Rectal smooth muscle tissue (tissue), 1 donor: ENCODE data around the gene SSC4D.
A peak's percentile ranks its signal among the peaks of the same experiment; 100 is the strongest.
"Not testable (repeated sequence)": the region's sequence is repeated elsewhere in the genome, so short reads cannot be mapped to it uniquely, and the experiment has no call there.

Source experiments
- H3K27ac ChIP-seq: one replicate; pipeline ENCODE4 v1.7.0; 2013; ENCODE audit warnings: low read depth, low read length, inconsistent platforms
- H3K27me3 ChIP-seq: one replicate; pipeline ENCODE4 v1.7.0; 2013; ENCODE audit warnings: low read length; ENCODE audit not compliant: control insufficient read depth, insufficient read depth
- H3K36me3 ChIP-seq: one replicate; pipeline ENCODE4 v1.7.0; 2013; ENCODE audit warnings: low read length; ENCODE audit not compliant: control insufficient read depth, insufficient read depth
- H3K4me1 ChIP-seq: one replicate; pipeline ENCODE4 v1.7.0; 2013; ENCODE audit warnings: low read length; ENCODE audit not compliant: control insufficient read depth, insufficient read depth
- H3K4me3 ChIP-seq: one replicate; pipeline ENCODE4 v1.7.0; 2013; ENCODE audit warnings: low read length
- H3K9ac ChIP-seq: one replicate; pipeline ENCODE4 v1.7.0; 2013; ENCODE audit warnings: low read length

SSC4D gene

DNA sequence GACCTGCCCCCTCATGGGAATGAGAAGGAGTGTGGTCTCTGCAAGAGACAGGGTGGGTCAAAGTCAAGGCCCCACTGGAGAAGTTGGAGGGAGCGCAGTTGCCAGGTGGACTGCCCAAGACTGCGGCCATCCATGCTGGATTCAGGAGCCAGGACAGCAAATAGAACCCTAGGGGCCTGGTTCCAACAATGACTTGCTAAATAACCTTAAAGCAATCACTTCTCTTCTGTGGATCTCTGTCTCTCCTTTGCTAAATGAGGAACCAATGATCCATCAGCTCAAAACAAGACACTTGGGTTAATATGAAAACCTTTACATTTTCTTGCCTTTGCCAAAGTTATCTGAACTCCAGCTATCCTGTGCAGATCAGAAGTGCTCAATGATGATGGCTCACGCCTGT lies 38.1 kb downstream of the SSC4D start:
- no peak overlapping the region for H3K27ac ChIP-seq
- H3K36me3 ChIP-seq = no peaks in the 10 kb centered on the region
- no peak overlapping the region for H3K9ac ChIP-seq

DNA sequence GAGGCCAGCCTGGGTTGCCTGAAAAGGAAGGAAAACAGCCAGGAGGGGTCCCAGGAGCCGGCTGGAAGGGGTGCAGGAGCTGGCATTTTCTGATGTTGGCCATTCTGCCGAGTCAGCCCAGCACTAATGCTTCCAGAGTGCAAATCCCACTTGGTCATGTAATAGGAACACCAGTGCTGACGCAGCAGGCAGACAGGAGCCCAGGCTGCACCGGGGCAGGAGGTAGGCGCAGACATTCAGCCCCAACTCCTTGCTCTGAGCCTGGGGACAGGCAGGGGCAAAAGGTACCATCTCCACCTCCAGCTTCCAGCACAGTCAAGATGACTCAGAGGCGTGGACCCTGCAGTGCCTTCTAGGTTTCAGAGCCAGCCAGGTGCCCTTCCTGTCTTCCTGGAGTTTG lies 40.5 kb downstream of the SSC4D start:
- no peak overlapping the region for H3K4me3 ChIP-seq
- peaks cover 3% of the 10 kb centered on the region for H3K4me1 ChIP-seq
- H3K27ac ChIP-seq = no peak overlapping the region
- H3K9ac ChIP-seq = no peak overlapping the region
- H3K27me3 ChIP-seq = no peaks in the 10 kb centered on the region
- no peaks in the 10 kb centered on the region for H3K36me3 ChIP-seq

More for the DNA sequence above, 38.1 kb downstream of the SSC4D start:
- Histone ChIP-seq H3K27me3 (no peaks in the 10 kb centered on the region), H3K4me1 (peaks cover 3% of the 10 kb centered on the region), H3K4me3 (no peak overlapping the region)

DNA sequence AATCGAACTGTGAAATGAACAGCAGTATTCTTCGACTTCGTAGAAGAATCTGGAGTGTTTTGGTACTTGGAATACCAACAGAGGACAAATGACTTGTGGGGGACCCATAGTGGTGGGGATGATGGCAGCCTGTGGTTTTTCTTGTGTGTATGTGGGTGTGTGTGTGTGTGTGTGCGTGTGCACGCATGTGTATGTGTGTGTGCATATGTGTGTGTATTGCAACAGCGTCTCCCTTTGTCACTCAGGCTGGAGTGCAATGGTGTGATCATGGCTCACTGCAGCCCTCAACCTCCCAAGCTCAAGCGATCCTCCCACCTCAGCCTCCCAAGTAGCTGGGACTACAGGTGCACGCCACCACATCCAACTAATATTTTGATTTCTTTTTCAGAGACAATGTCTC lies 41.3 kb downstream of the SSC4D start:
- Histone ChIP-seq H3K4me3 (no peak overlapping the region), H3K27me3 (no peaks in the 10 kb centered on the region), H3K36me3 (no peaks in the 10 kb centered on the region), H3K4me1 (no peaks in the 10 kb centered on the region), H3K27ac (no peak overlapping the region), H3K9ac (no peak overlapping the region)

DNA sequence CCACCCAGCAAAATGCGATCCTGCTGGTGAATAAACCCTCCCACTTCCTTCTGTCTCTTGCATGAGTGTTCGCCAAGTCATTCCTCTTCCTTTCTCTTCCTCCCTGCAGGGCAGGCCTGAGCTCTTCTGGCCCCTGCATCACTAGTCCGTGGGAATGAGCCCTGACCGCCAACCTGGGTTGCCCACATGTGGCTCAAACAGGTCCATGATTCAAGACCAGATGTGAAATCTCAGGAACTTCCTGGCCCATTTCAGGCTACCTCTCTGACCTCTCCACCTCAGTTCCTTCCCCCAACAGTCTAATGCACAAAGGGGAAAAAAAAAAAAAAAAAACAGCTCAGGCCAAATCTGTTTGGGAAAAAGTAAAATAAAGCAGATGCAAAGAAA lies 45.3 kb downstream of the SSC4D start:
- Histone ChIP-seq H3K4me3 (peak overlapping the region; percentile 24), H3K27ac (peak overlapping the region; percentile 82), H3K9ac (no peak overlapping the region), H3K36me3 (no peaks in the 10 kb centered on the region), H3K27me3 (no peaks in the 10 kb centered on the region), H3K4me1 (peaks cover 5% of the 10 kb centered on the region)

DNA sequence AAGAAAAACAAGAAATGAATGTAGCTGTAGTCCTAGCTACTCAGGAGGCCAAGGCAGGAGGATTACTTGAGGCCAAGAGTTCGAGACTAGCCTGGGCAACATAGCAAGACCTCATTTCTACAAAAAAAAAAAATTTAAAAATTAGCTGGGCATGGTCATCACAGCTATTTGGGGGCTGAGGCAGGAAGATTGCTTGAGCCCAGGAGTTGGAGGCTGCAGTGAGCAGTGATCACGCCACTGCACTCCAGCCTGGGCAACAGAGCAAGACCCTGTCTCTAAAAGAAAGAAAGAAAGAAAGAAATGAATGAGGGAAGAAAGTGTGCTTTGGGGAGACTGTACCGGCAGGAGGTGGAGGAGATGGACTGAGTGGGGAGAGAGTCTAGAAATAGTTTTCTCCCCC lies 45.7 kb downstream of the SSC4D start:
- peak overlapping the region; percentile 82 for H3K27ac ChIP-seq
- not testable (repeated sequence) for H3K36me3 ChIP-seq, H3K4me1 ChIP-seq, H3K9ac ChIP-seq, H3K27me3 ChIP-seq, H3K4me3 ChIP-seq

DNA sequence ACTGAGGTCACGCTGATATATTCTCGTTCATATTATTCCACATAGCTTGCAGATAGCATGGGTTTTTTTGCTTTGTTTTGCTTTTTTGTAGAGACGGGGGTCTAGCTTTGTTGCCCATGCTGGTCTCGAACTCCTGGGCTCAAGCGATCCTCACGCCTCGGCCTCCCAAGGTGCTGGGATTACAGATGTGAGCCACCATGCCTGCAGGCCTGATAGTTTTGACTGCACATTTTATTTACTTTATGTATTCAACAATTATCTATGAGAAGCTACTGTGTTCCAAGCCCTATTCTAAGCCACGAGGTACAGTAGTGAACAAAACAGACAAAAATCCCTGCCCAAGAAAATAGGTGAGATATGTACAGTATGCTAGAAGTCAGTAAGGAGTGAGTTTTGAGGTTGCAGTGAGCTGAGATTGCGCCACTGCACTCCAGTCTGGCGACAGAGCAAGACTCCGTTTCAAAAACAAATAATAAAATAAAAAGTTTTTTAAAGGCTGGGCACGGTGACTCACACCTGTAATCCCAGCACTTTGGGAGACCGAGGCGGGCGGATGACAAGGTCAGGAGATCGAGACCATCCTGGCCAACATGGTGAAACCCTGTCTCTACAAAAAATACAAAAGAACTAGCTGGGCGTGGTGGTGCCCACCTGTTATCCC lies 49.4 kb downstream of the SSC4D start:
- H3K4me3 ChIP-seq = peak overlapping the region; percentile 92
- H3K4me1 ChIP-seq = peaks cover 8% of the 10 kb centered on the region
- H3K9ac ChIP-seq = no peak overlapping the region
- no peaks in the 10 kb centered on the region for H3K36me3 ChIP-seq
- H3K27ac ChIP-seq = peak overlapping the region; percentile 99
- no peaks in the 10 kb centered on the region for H3K27me3 ChIP-seq

DNA sequence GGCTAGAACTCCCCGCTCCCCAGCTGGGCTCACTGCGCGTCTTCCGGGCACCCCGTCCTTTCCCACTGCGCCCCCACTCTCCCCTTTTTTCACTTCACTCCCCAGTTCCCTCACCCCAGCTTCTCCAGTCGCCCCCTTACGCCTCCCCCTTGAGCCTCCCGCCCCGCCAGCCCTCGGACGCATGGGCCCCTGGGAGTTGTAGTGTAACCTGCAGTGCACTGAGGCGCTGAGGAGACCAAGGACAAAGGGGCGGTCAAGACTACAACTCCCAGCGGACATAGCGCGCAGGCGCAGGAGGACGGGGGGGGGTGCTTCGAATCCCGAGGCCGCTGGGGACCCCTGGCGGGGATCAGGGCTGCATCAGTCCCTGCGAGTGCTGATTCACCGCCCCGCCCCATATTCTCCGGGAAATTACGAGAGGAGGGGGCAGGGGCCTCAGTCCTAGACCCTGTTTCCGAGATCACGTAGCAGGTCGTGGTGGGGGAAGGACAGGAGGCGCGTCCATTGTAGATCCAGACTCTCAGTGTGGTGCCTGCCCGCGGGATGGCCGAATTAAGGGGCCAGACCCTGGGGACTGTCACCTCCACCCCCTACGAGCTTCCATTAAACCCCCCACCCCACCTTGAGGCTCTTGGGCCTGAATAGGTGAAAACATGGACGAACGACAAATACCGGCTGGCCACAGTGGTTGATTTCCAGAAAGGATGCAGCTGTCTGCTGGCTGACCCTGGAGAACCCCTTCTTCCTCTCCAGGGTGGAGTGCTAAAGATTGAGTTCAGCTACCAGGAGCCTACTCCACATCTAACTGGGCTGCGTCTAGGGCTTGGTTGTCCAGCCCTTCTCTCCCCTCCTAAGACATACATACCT lies 50.2 kb downstream of the SSC4D start:
- Histone ChIP-seq H3K27ac (peak overlapping the region; percentile 99), H3K36me3 (no peaks in the 10 kb centered on the region), H3K9ac (peak overlapping the region; percentile 88), H3K4me3 (peak overlapping the region; percentile 92), H3K27me3 (no peaks in the 10 kb centered on the region), H3K4me1 (peaks cover 11% of the 10 kb centered on the region)

DNA sequence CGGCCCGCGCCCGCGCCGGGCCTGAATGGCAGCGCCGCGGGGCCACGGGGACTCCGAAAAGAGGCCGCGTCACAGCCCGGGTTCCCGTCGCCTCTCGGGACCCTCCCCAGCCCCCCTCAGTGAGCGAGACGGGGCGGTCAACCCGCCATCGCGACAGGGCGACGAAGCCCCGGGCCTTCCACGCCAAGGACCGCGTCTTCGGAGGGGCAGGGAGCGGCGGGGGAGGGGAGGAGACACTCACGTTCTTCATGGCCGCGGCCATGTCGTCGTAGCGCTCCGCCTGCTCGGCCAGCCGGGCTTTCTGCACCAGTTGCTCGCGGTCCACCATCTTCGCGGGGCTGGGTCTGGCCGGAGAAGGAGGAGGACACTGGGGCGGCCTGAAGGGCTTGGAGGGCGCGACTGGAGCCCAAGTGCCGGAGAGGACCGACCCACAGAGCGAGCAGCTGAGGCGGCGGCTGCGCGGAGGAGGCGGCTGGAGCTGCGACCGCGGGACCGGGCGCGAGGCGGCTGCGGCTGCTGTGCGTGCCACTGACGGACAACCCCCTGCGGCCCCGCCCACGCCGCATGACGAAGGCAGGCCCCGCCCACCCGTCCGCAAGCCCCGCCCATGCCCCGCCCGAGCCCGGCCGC lies 50.9 kb downstream of the SSC4D start, which contains the start of gene YWHAG:
TSS of gene YWHAG (minus strand) at position 511 of the 630 bp plus-strand sequence. CDS start at position 328, 183 bp downstream.
- H3K27ac ChIP-seq = peak within 1 kb of the TSS; percentile 99
- H3K4me1 ChIP-seq = peaks cover 11% of the 10 kb centered on the region
- peak within 1 kb of the TSS; percentile 93 for H3K9ac ChIP-seq
- no peaks in the 10 kb centered on the region for H3K36me3 ChIP-seq
- H3K27me3 ChIP-seq = no peaks in the 10 kb centered on the region
- peak within 1 kb of the TSS; percentile 92 for H3K4me3 ChIP-seq

DNA sequence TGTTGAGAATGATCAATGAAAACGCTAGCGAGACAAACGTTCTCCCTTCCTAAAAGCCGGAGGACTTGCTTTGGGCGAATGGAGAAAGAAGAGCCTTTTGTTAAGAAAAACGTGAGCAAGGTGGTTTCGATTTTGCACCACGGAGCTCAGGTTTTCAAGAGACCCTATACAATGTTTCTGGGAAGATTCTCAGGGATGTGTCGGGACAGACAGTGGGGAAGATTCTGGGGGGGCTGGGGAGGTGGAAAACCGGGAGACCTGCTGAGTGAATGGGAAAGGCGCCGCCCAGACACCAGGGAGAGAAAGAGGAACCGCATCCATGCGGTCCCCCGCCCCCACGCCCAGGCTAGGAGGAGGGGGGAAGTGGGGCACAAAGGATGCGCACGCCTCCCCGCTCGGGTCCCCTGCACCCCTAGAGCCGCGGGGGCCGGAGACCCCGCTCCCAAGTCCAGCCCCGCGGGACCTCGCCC lies 51.5 kb downstream of the SSC4D start:
- Histone ChIP-seq H3K27ac (peak overlapping the region; percentile 99), H3K4me1 (peaks cover 11% of the 10 kb centered on the region), H3K9ac (peak overlapping the region; percentile 93), H3K4me3 (peak overlapping the region; percentile 92), H3K36me3 (no peaks in the 10 kb centered on the region), H3K27me3 (no peaks in the 10 kb centered on the region)

DNA sequence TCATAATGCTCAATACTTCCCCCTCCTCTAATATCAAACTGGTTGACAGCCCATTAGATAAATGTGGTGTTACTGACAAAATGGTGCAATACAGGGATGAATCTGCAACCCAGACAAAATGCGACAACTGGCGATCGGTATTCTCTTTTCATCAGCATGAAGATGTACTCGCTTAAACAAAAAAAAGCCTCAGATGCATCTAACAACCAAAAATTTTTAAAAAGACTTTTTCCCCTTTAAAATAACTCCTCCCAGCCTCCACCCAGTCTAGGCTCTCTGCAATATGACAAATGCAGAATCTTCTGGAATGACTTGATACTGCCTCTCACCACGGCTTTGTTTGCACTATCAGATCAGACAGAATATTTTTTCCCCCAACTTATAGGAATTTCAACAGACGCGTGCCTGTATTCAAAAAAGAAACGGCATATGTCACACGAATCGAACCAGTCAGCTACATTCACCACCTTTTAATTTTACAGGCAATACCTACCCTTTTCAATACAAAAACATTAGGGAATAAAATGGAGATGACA lies 52.0 kb downstream of the SSC4D start:
- no peaks in the 10 kb centered on the region for H3K27me3 ChIP-seq
- peak overlapping the region; percentile 92 for H3K4me3 ChIP-seq
- peaks cover 11% of the 10 kb centered on the region for H3K4me1 ChIP-seq
- peak overlapping the region; percentile 99 for H3K27ac ChIP-seq
- peak overlapping the region; percentile 13 for H3K9ac ChIP-seq
- H3K36me3 ChIP-seq = no peaks in the 10 kb centered on the region

DNA sequence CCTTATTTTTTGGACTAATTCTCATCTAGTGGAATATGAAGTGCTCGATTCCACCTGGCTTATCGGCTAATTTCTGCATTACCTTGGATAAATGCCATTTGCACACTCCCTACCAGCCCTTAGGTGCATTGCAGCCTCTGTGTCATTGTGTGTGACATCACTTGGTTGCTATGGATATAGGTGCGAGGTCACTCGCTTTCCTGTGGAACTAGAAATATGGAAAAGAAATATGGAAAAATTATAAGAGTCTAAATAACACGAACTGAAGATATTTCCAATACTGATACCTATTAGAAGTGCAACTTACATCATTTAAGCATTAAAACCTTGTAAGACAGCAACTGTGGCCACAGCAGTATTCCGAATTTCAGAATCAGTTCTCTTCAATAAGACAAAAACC lies 52.7 kb downstream of the SSC4D start:
- Histone ChIP-seq H3K4me1 (peaks cover 14% of the 10 kb centered on the region), H3K27me3 (no peaks in the 10 kb centered on the region), H3K4me3 (peak overlapping the region; percentile 92), H3K27ac (no peak overlapping the region), H3K9ac (no peak overlapping the region), H3K36me3 (peaks cover 2% of the 10 kb centered on the region)

DNA sequence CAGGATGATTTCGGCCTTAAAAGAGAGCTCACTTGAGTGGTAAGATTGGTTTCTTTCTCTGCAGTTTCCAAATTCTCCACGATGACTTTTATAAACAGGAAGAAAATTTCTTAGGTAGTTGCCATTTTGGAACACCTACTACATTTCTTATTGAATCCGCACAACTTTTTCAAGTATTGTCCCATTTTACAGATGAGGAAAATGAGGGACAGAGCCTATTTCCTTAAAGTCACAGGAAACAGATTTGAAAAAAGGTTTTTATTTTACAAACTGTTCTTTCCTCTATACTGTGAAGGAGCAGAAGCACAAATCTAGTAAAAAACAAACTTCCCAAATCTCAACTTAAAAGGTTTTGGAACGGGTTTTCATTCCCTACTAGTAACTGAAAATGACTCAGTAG lies 53.4 kb downstream of the SSC4D start:
- Histone ChIP-seq H3K27ac (no peak overlapping the region), H3K4me3 (no peak overlapping the region), H3K4me1 (peaks cover 14% of the 10 kb centered on the region), H3K36me3 (peaks cover 2% of the 10 kb centered on the region), H3K27me3 (no peaks in the 10 kb centered on the region), H3K9ac (no peak overlapping the region)
